A549 (cell line): ENCODE measurements around the gene MCU. TPM values are rescaled to one million over a fixed set of nuclear protein-coding genes. Genes with fewer than 3 reads are reported as not detected.
A peak's percentile ranks its signal among the peaks of the same experiment; 100 is the strongest.

Experiments used
- ATAC-seq, 2 experiments: fragments of 200-7000 bp in 1 of 2; fragments of >200 bp in 1 of 2; cut with Nextera tagmentation in 1 of 2; cut with Tn5 transposase in 1 of 2; 3 replicates each; pipeline versions ENCODE4 v1.8.0 to v1.9.1; 2018 to 2020; ENCODE audit warnings: mild to moderate bottlenecking in 1 of 2, moderate library complexity in 1 of 2
- CTCF ChIA-PET: fragments of 300-600 bp; sonication (Branson Sonifier 250); formaldehyde crosslinking; extraction: SDS; loops from one replicate; lab custom pipeline; 2021; ENCODE audit warnings: antibody characterized with exemption, inconsistent platforms; lab: Yijun Ruan, JAX
- POLR2A ChIA-PET: fragments of 350-600 bp; formaldehyde crosslinking; extraction: SDS; loops from one replicate; lab custom pipeline; 2021; ENCODE audit warnings: antibody characterized with exemption, inconsistent platforms; lab: Yijun Ruan, JAX
- DNase-seq, 2 experiments: peaks; one replicate each; pipeline versions ENCODE4 v3.0.0 to v3.0.0-alpha.2; 2011 to 2016; ENCODE audit warnings: low read depth in 1 of 2, low spot score in 1 of 2
- FAIRE-seq: peaks from 2 replicates; lab custom pipeline; 2011; peaks lifted over from hg19 to GRCh38; lab: Jason Lieb, UNC
- H3K27ac ChIP-seq, 2 experiments: fragments of >200 bp; sonication (Bioruptor Twin); formaldehyde crosslinking; 3 replicates each; pipeline ENCODE4 v1.5.1; 2016 to 2017
- H3K4me1 ChIP-seq: fragments of >200 bp; sonication (Bioruptor Twin); formaldehyde crosslinking; 3 replicates; pipeline ENCODE4 v1.6.1; 2016
- H3K4me2 ChIP-seq: fragments of >200 bp; sonication (Bioruptor Twin); formaldehyde crosslinking; 3 replicates; pipeline ENCODE4 v1.6.1; 2016
- H3K4me3 ChIP-seq: fragments of >200 bp; sonication (Bioruptor Twin); formaldehyde crosslinking; 3 replicates; pipeline ENCODE4 v1.5.1; 2016
- H3K9me3 ChIP-seq: fragments of >200 bp; sonication (Bioruptor Twin); formaldehyde crosslinking; 3 replicates; pipeline ENCODE4 v1.6.1; 2016
- CBX8 ChIP-seq: fragments of 200-600 bp; sonication (generic); IDR thresholded peaks from 2 replicates; pipeline ENCODE4 v1.6.1; 2016
- EHF ChIP-seq: fragments of 250-450 bp; sonication (Bioruptor Pico); IDR thresholded peaks from 2 replicates; pipeline ENCODE4 v1.5.0; 2020; ENCODE audit warnings: mild to moderate bottlenecking
- EHMT2 ChIP-seq: fragments of 200-600 bp; sonication (generic); IDR thresholded peaks from 2 replicates; pipeline ENCODE4 v1.6.1; 2016; ENCODE audit warnings: antibody characterized with exemption, low read depth, mild to moderate bottlenecking, moderate library complexity
- ELK1 ChIP-seq: fragments of 150-350 bp; IDR thresholded peaks from 2 replicates; pipeline ENCODE4 v1.6.1; 2014; ENCODE audit warnings: low read depth, mild to moderate bottlenecking, low read length
- FOSL2 ChIP-seq, 2 experiments: fragments of 450-650 bp in 1 of 2; fragments of >200 bp in 1 of 2; sonication (Bioruptor Twin) in 1 of 2; formaldehyde crosslinking; IDR thresholded peaks; 2 replicates each; pipeline versions ENCODE4 v1.5.0 to v1.6.1; 2016 to 2020; ENCODE audit warnings: mild to moderate bottlenecking in 1 of 2, moderate library complexity in 1 of 2
- GATA3 ChIP-seq: IDR thresholded peaks from 2 replicates; pipeline ENCODE4 v1.6.1; 2012; ENCODE audit warnings: borderline replicate concordance
- HDAC2 ChIP-seq: fragments of 200-600 bp; sonication (generic); IDR thresholded peaks from 2 replicates; pipeline ENCODE4 v1.6.1; 2016
- HEYL ChIP-seq: fragments of 250-450 bp; sonication (Bioruptor Pico); IDR thresholded peaks from 2 replicates; pipeline ENCODE4 v1.8.0; 2021; ENCODE audit warnings: mild to moderate bottlenecking, moderate library complexity
- HOXA7 ChIP-seq: fragments of 250-450 bp; sonication (Bioruptor Pico); IDR thresholded peaks from 2 replicates; pipeline ENCODE4 v1.5.0; 2020; ENCODE audit warnings: mild to moderate bottlenecking, moderate library complexity
- HOXB5 ChIP-seq: fragments of 250-450 bp; sonication (Bioruptor Pico); IDR thresholded peaks from 2 replicates; pipeline ENCODE4 v1.5.0; 2020; ENCODE audit warnings: mild to moderate bottlenecking, moderate library complexity
- JUN ChIP-seq, 2 experiments: fragments of >200 bp; sonication (Bioruptor Twin); formaldehyde crosslinking; IDR thresholded peaks; 2 replicates in 1 of 2; 3 replicates in 1 of 2; pipeline ENCODE4 v1.6.1; 2016 to 2017
- KDM5A ChIP-seq: fragments of 200-600 bp; sonication (generic); IDR thresholded peaks from 2 replicates; pipeline ENCODE4 v1.6.1; 2016; ENCODE audit warnings: antibody characterized with exemption, mild to moderate bottlenecking
- MYC ChIP-seq: IDR thresholded peaks from 2 replicates; pipeline ENCODE4 v1.6.1; 2012; ENCODE audit warnings: mild to moderate bottlenecking, inconsistent platforms, low read length, improper control_type of control experiment, borderline replicate concordance
- NR3C1 ChIP-seq: fragments of >200 bp; sonication (Bioruptor Twin); formaldehyde crosslinking; IDR thresholded peaks from 3 replicates; pipeline ENCODE4 v1.6.1; 2017
- POLR2A ChIP-seq: IDR thresholded peaks from 2 replicates; pipeline ENCODE4 v1.6.1; 2012; ENCODE audit warnings: mild to moderate bottlenecking, low read length
- RAD21 ChIP-seq, 2 experiments: fragments of >200 bp in 1 of 2; sonication (Bioruptor Twin) in 1 of 2; formaldehyde crosslinking in 1 of 2; IDR thresholded peaks in 1 of 2; conservative IDR thresholded peaks in 1 of 2; 2 replicates in 1 of 2; 3 replicates in 1 of 2; pipeline ENCODE4 v1.6.1; 2012 to 2018; ENCODE audit warnings: inconsistent platforms in 1 of 2
- RNF2 ChIP-seq: fragments of 200-600 bp; sonication (generic); IDR thresholded peaks from 2 replicates; pipeline ENCODE4 v1.6.1; 2016; ENCODE audit warnings: low read depth, mild to moderate bottlenecking, antibody characterized with exemption, moderate library complexity, borderline replicate concordance
- SMC3 ChIP-seq: fragments of >200 bp; sonication (Bioruptor Twin); formaldehyde crosslinking; IDR thresholded peaks from 3 replicates; pipeline ENCODE4 v1.6.1; 2018; ENCODE audit warnings: inconsistent platforms
- SREBF2 ChIP-seq: fragments of 450-650 bp; IDR thresholded peaks from 2 replicates; pipeline ENCODE4 v1.6.1; 2014; ENCODE audit warnings: mild to moderate bottlenecking, moderate library complexity
- TFCP2L1 ChIP-seq: fragments of 250-450 bp; sonication (Bioruptor Pico); IDR thresholded peaks from 2 replicates; pipeline ENCODE4 v1.5.0; 2021; ENCODE audit warnings: mild to moderate bottlenecking
- USF2 ChIP-seq: fragments of 450-650 bp; IDR thresholded peaks from 2 replicates; pipeline ENCODE4 v1.6.1; 2014; ENCODE audit warnings: antibody characterized with exemption
- ZFP36 ChIP-seq: fragments of 450-650 bp; IDR thresholded peaks from 2 replicates; pipeline ENCODE4 v1.6.1; 2014; ENCODE audit warnings: borderline replicate concordance; ENCODE audit not compliant: partially characterized antibody
- WGBS: methylation state at CpG from one replicate; pipeline ENCODE4 v1.1.6; 2017; ENCODE audit errors: missing lambda C conversion rate; 5-methylcytosine and 5-hydroxymethylcytosine counted together
- polyA plus RNA-seq, 4 experiments: library from polyadenylated mRNA; depleted of rRNA in 3 of 4; stranded (reverse); fragments of >200 nt; fragmentation: RNase III in 1 of 4; extraction: RNeasy Plus Mini Kit Qiagen cat#74134 plus additional on column Dnase treatment in 1 of 4; gene quantifications; 2 replicates in 3 of 4; 3 replicates in 1 of 4; pipeline ENCODE4 v1.2.3, GENCODE V29; 2011 to 2017
- TF ChIP-seq, protein P1 (sequence below): IDR thresholded peaks from 2 replicates; pipeline ENCODE4 v1.6.1; 2012

The MCU gene
- polyA plus RNA-seq, 2 of the 4 experiments (the other 2 are of a cell fraction), result 44.0 to 221 TPM

DNA sequence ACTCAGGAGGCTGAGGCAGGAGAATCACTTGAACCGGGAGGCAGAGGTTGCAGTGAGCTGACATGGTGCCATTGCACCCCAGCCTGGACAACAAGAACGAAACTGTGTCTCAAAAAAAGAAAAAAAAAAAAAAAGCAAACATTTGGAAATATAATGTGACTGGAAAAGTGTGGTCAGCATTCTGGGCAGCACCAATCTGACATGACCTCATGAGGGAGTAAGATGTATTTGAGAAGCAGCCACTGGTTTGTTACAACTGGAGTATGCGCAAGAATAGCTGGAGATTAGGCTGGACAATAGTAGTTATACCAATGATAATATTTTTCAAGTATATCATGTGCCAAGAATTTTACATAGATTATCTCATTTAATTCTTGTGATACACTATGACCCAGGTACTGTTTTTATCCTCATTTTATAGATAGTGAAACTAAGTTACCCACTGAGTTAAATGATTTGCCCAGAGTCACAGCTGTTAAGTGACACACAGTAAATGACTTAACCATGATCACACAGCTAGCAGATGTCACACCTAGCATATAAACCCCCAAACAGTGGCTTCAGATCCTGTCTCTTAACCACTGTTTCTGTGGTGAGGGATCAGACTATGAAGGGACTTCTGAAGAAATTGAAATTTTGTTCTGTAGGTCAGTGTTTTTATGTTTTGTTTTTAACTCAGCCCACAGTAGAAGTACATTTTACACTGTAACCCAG is 11.1 kb downstream of the MCU start:
- no peak overlapping the region for H3K27ac ChIP-seq
- ChIA-PET CTCF (interaction anchor here (0.6 to 1.3 kb wide), 2 partner anchors 9 to 69 kb away, joined by 4 to 8 read pairs; no protein-coding TSS in a partner anchor), POLR2A (interaction anchor here (0.6 to 0.9 kb wide), 2 partner anchors 131 to 434 kb away, joined by 3 to 5 read pairs; no protein-coding TSS in a partner anchor)
- H3K4me2 ChIP-seq, result no peak overlapping the region
- no peaks in the 10 kb centered on the region for H3K9me3 ChIP-seq
- WGBS, result 93% methylated on average over 3 of the region's 3 CpGs
- peak in 1 of 2 experiments; percentile 31 for DNase-seq
- peaks cover 22% of the 10 kb centered on the region for H3K4me1 ChIP-seq
- FAIRE-seq, result no peak
- peak; percentile 62 to 64; a peak in 4 of 6 replicates for ATAC-seq
- TF ChIP-seq MYC, result no peak
- TF ChIP-seq RAD21 (conservative IDR thresholded peaks at IDR 0.05 in 1 of 2, IDR thresholded peaks at IDR 0.05 in 1 of 2), result no peak
- TF ChIP-seq FOSL2 (IDR thresholded peaks at IDR 0.05), result no peak
- TF ChIP-seq FOSL2 (CRISPR knock-in tag; IDR thresholded peaks at IDR 0.05), result no peak
- TF ChIP-seq NR3C1, result no peak
- TF ChIP-seq USF2, result no peak
- TF ChIP-seq ELK1, result no peak
- TF ChIP-seq, protein P1, sequence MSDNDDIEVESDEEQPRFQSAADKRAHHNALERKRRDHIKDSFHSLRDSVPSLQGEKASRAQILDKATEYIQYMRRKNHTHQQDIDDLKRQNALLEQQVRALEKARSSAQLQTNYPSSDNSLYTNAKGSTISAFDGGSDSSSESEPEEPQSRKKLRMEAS, result no peak
- TF ChIP-seq HOXB5, result no peak
- TF ChIP-seq SMC3, result no peak
- TF ChIP-seq SREBF2, result no peak
- TF ChIP-seq, all 56 proteins: peak for 0
- H3K4me3 ChIP-seq, result no peak overlapping the region

- no peak for TF ChIP-seq EHF (CRISPR knock-in tag)
- no peak for TF ChIP-seq KDM5A
- TF ChIP-seq EHMT2, result no peak
- no peak for TF ChIP-seq GATA3
- no peak for TF ChIP-seq TFCP2L1 (CRISPR knock-in tag)
- TF ChIP-seq CBX8, result no peak
- no peak for TF ChIP-seq HDAC2
- TF ChIP-seq HOXA7 (CRISPR knock-in tag), result no peak
- Histone ChIP-seq H3K4me3 (no peak overlapping the region), H3K27ac (no peak overlapping the region), H3K9me3 (no peaks in the 10 kb centered on the region), H3K4me2 (no peak overlapping the region), H3K4me1 (peaks cover 33% of the 10 kb centered on the region)
- ATAC-seq (no peak), DNase-seq (no peak), FAIRE-seq (no peak)
- WGBS, result 90% methylated on average over 4 of the region's 4 CpGs
- ChIA-PET CTCF (no interaction called here), POLR2A (no interaction called here)
Measured at GRCh38 chr10:72704117-72704516, 12.2 kb downstream of the MCU start.

DNA sequence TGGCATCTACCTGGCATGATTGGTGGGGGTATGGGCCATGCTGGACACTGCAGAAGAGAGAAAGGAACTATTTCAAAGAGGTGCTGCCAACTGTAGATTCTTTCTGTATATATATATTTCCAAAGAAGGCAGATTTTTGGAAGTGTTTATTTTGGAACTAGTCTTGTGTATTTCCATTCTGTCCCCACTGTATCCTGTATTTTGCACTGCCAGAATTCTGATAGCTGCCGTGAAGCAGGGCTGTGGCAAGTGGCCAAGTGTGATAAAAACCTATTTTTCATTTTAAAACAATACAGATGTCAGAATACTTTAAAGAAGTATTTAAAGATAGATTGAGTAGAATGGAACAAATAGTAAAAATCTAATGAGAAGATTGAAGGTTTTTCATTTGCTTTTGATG is 17.1 kb downstream of the MCU start:
- TF ChIP-seq EHMT2, result no peak
- no peak for TF ChIP-seq SREBF2
- TF ChIP-seq RAD21 (conservative IDR thresholded peaks at IDR 0.05 in 1 of 2, IDR thresholded peaks at IDR 0.05 in 1 of 2), result no peak
- no peak for TF ChIP-seq EHF (CRISPR knock-in tag)
- no peak for TF ChIP-seq RNF2
- no peak for TF ChIP-seq POLR2A
- no peak for TF ChIP-seq JUN (IDR thresholded peaks at IDR 0.05)
- no peak for TF ChIP-seq HEYL (CRISPR knock-in tag)
- no peak for TF ChIP-seq HDAC2
- no peak for TF ChIP-seq ZFP36
- 43% methylated on average over 1 of the region's 1 CpG for WGBS
- H3K9me3 ChIP-seq, result no peaks in the 10 kb centered on the region
- H3K4me2 ChIP-seq, result 0 out of 3 replicates have a peak overlapping the region, but pooled peaks have one; percentile 2
- H3K27ac ChIP-seq, result no peak overlapping the region
- no peak for FAIRE-seq
- H3K4me3 ChIP-seq, result no peak overlapping the region
- ChIA-PET POLR2A (no interaction called here), CTCF (interaction anchor here (1.1 to 2.5 kb wide), 2 partner anchors 12 to 125 kb away, joined by 5 to 6 read pairs; no protein-coding TSS in a partner anchor)
- peak in 1 of 2 experiments; percentile 34; a peak in 2 of 6 replicates for ATAC-seq
- no peak for DNase-seq
- H3K4me1 ChIP-seq, result peaks cover 41% of the 10 kb centered on the region
